A673 (cell line): ENCODE results near the gene CDKN2C.

Experiments
- CTCF ChIP-seq: fragments of 300-800, 200-600 bp; sonication (generic); conservative IDR thresholded peaks from 2 replicates; pipeline ENCODE4 v1.5.1; 2017; ENCODE audit warnings: low read depth, mild to moderate bottlenecking, antibody characterized with exemption, low read length, moderate library complexity, mixed read lengths
- EZH2 ChIP-seq: fragments of 200-600 bp; sonication (generic); IDR thresholded peaks from 2 replicates; pipeline ENCODE4 v1.6.1; 2017; ENCODE audit warnings: borderline replicate concordance, low read depth, mild to moderate bottlenecking, mixed read lengths, antibody characterized with exemption, low read length; ENCODE audit not compliant: poor library complexity, severe bottlenecking

- no peak for TF ChIP-seq CTCF
- TF ChIP-seq EZH2, result no peak
Observed at GRCh38 chr1:50983219-50983802, 13.3 kb downstream of the CDKN2C start.
